RWPE2 (cell line): ENCODE measurements around the gene FOXG1.
A peak's percentile ranks its signal among the peaks of the same experiment; 100 is the strongest.

ENCODE experiments used
- ATAC-seq: fragments of 200-7000 bp; cut with Tn5 transposase; 3 replicates; pipeline ENCODE4 v1.9.1; 2021; ENCODE audit warnings: low read depth
- DNase-seq: peaks from one replicate; pipeline ENCODE4 v3.0.0-alpha.2; 2020; ENCODE audit warnings: low spot score
- H3K27ac ChIP-seq: fragments of 450-650 bp; 2 replicates; pipeline ENCODE4 v1.5.1; 2017; ENCODE audit warnings: mild to moderate bottlenecking; ENCODE audit not compliant: poor library complexity, severe bottlenecking
- H3K27me3 ChIP-seq: fragments of 250-450 bp; sonication (Bioruptor Pico); 2 replicates; pipeline ENCODE4 v1.5.1; 2021; ENCODE audit warnings: mild to moderate bottlenecking, moderate library complexity; ENCODE audit not compliant: insufficient read depth, poor library complexity, severe bottlenecking
- H3K36me3 ChIP-seq: fragments of 250-450 bp; sonication (Bioruptor Pico); 2 replicates; pipeline ENCODE4 v1.5.1; 2020; ENCODE audit warnings: low read depth, mild to moderate bottlenecking, moderate library complexity
- H3K4me1 ChIP-seq: fragments of 250-450 bp; sonication (Bioruptor Pico); 2 replicates; pipeline ENCODE4 v1.5.1; 2021; ENCODE audit warnings: mild to moderate bottlenecking, moderate library complexity; ENCODE audit not compliant: insufficient read depth, poor library complexity, severe bottlenecking
- H3K4me3 ChIP-seq: fragments of 250-450 bp; sonication (Bioruptor Pico); 2 replicates; pipeline ENCODE4 v1.5.1; 2021; ENCODE audit warnings: mild to moderate bottlenecking, moderate library complexity; ENCODE audit not compliant: severe bottlenecking
- H3K9me3 ChIP-seq: fragments of 250-450 bp; sonication (Bioruptor Pico); 2 replicates; pipeline ENCODE4 v1.5.1; 2021; ENCODE audit warnings: mild to moderate bottlenecking, moderate library complexity; ENCODE audit not compliant: severe bottlenecking
- CTCF ChIP-seq: fragments of 450-650 bp; IDR thresholded peaks from one replicate; pipeline ENCODE4 v1.5.1; 2017; ENCODE audit warnings: mild to moderate bottlenecking, moderate library complexity; ENCODE audit not compliant: poor library complexity, severe bottlenecking

Gene FOXG1

GRCh38 chr14:28755198-28755815 is 11.3 kb upstream of the FOXG1 start:
- no peak for ATAC-seq
- Histone ChIP-seq H3K27me3 (peaks cover 73% of the 10 kb centered on the region), H3K4me1 (no peaks in the 10 kb centered on the region), H3K36me3 (no peaks in the 10 kb centered on the region), H3K27ac (no peak overlapping the region), H3K9me3 (no peaks in the 10 kb centered on the region), H3K4me3 (no peak overlapping the region)
- no peak for DNase-seq
- no peak for TF ChIP-seq CTCF

DNA sequence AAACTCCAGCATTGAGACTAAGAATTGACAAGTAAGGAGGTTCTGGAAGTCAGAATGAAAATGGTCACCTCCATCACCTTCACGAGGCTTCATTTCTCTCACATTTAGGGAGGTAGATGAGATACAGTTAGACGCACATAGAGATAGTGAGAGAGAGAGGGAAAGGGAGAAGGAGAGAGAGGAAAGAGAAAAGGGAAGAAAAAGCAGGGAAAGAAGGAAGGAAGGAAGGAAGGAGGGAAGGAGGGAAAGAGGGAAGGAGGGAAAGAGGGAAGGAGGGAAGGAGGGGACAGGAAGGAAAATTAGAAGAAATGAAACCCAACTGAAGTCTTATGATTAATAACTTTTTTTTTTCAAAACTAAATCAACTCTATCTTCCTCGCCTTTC is 10.7 kb upstream of the FOXG1 start:
- no peaks in the 10 kb centered on the region for H3K4me1 ChIP-seq
- H3K9me3 ChIP-seq, result no peaks in the 10 kb centered on the region
- DNase-seq (no peak), ATAC-seq (no peak)
- no peak for TF ChIP-seq CTCF
- H3K27me3 ChIP-seq, result peaks cover 78% of the 10 kb centered on the region
- no peak overlapping the region for H3K27ac ChIP-seq
- H3K4me3 ChIP-seq, result no peak overlapping the region
- H3K36me3 ChIP-seq, result no peaks in the 10 kb centered on the region

- Histone ChIP-seq H3K36me3 (no peaks in the 10 kb centered on the region), H3K27ac (no peak overlapping the region), H3K9me3 (no peaks in the 10 kb centered on the region), H3K4me1 (no peaks in the 10 kb centered on the region), H3K27me3 (peaks cover 83% of the 10 kb centered on the region), H3K4me3 (no peak overlapping the region)
- DNase-seq (no peak), ATAC-seq (no peak)
- TF ChIP-seq CTCF, result no peak
Observed at GRCh38 chr14:28756269-28756883, 10.2 kb upstream of the FOXG1 start.

DNA sequence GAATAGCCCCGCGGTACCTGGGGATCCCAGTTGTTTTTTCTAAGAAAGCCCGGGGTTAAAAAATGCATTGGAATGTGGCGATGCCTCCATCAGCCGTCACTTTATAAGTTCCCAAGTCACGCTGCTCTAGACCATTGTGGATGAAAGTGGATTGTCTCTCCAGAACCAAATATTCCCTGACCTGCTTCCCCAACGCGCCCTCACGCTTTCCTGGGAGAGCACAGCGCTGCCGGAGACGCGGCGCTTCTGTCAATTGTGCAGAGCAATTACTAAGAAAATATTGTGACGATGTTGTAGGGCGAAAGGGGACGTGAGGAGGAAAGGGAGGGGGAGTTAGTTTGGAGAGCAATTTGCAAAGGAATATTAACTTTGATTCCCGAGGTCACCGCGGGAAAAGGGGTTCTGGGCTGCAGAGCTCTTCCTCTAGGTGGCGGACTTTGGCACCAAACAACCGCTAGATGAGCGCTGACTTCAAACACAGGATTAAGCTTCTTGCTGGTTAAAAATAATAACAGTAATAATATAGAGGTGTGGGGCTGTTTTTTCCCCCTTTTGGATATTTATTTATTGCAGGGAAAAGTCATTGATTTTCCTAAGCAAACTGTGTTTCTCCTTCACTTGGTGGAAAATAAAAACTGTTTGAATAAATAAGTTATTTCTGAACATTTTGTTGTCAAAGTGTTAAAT is 9.6 kb upstream of the FOXG1 start:
- Histone ChIP-seq H3K27ac (no peak overlapping the region), H3K36me3 (no peaks in the 10 kb centered on the region), H3K27me3 (peaks cover 90% of the 10 kb centered on the region), H3K4me1 (no peaks in the 10 kb centered on the region), H3K9me3 (no peaks in the 10 kb centered on the region), H3K4me3 (no peak overlapping the region)
- no peak for DNase-seq
- TF ChIP-seq CTCF, result peak; percentile 97
- ATAC-seq, result peak; percentile 59; the same call in 2 of the 3 replicates

GRCh38 chr14:28757786-28758185 is 8.8 kb upstream of the FOXG1 start:
- Histone ChIP-seq H3K27me3 (peaks cover 92% of the 10 kb centered on the region), H3K4me1 (no peaks in the 10 kb centered on the region), H3K4me3 (no peak overlapping the region), H3K9me3 (no peaks in the 10 kb centered on the region), H3K27ac (no peak overlapping the region), H3K36me3 (no peaks in the 10 kb centered on the region)
- no peak for ATAC-seq
- DNase-seq, result no peak
- no peak for TF ChIP-seq CTCF
